ENCODE measurements around the gene TMEM100. TPM values are rescaled to one million over a fixed set of nuclear protein-coding genes. Genes with fewer than 3 reads are reported as not detected.

Gene TMEM100
- total and polyA plus RNA-seq, 2 donors (not counting 3 experiments of a cell fraction or from before 2014, with no cell fraction given), result not detected

DNA sequence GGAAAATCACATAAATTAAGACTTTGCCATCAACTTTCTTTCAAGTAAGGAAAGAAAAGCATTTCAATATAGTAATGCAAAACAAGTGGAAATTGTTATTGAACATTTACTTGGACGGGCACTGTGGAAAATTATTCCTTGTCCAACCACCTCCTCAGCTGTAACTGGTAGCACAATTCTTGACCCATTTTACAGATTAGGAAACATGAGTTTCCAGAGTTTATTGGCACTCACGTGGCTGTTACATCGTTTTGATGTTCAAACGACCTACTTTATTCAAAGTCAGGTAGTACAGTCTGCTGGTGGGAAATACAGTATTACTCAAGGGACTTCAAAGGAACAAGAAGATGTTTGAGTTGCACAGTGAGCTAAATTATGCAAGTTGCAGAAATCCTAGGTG is 27.3 kb upstream of the TMEM100 start:
- Histone ChIP-seq H3K4me1 (ENCODE audit: control insufficient read depth, extremely low read depth, insufficient read depth, low read length) (peaks cover 5% of the 10 kb centered on the region), H3K27me3 (ENCODE audit: control insufficient read depth in 2 of 2, insufficient read depth in 2 of 2, low read length in 2 of 2) (no peaks in the 10 kb centered on the region), H3K9me1 (replicated peaks; ENCODE audit: control insufficient read depth, extremely low read depth, insufficient read depth, low read length) (no peaks in the 10 kb centered on the region), H3K9ac (replicated peaks; ENCODE audit: extremely low read depth, insufficient read depth, low read length) (no peak overlapping the region), H2AFZ (ENCODE audit: low read depth, low read length) (no peak overlapping the region), H3K79me2 (ENCODE audit: control insufficient read depth, insufficient read depth, low read length) (peaks cover 9% of the 10 kb centered on the region), H4K20me1 (replicated peaks; ENCODE audit: control insufficient read depth, extremely low read depth, insufficient read depth, low read length) (no peaks in the 10 kb centered on the region), H3K27ac (ENCODE audit: insufficient read depth, low read depth, low read length) (no peak overlapping the region), H3K36me3 (ENCODE audit: control insufficient read depth in 2 of 2, extremely low read depth in 1 of 2, insufficient read depth in 2 of 2, low read length in 2 of 2) (no peaks in the 10 kb centered on the region), H3K4me2 (ENCODE audit: insufficient read depth, low read length) (no peak overlapping the region), H3K4me3 (replicated peaks in 1 of 3; ENCODE audit: insufficient read depth in 1 of 3, low read depth in 1 of 3, low read length in 3 of 3) (no peak overlapping the region), H3K9me3 (replicated peaks; ENCODE audit: control insufficient read depth, insufficient read depth, low read length) (no peaks in the 10 kb centered on the region)
- intact Hi-C loops (cut with micrococcal nuclease) (loop anchor here (1.0 to 5.0 kb wide), 4 partner anchors 14 to 1087 kb away; partner anchors contain the start of gene MMD), dilution Hi-C loops (cut with MboI; ENCODE audit: extremely low pct_ligation_motif_present, low sequenced_read_pairs) (no loop called here)
- CTCF ChIA-PET, result interaction anchor here (1.3 to 2.0 kb wide), 8 partner anchors 12 to 148 kb away, joined by 5 to 14 read pairs (median 7); partner anchors contain the start of gene TMEM100
- no peak for FAIRE-seq
- TF ChIP-seq FOS (IDR thresholded peaks at IDR 0.05; ENCODE audit: borderline replicate concordance, insufficient read depth, low read length) (no peak), JUN (IDR thresholded peaks at IDR 0.05; ENCODE audit: borderline replicate concordance, insufficient read depth, insufficient read length, low read depth) (no peak), EZH2 (IDR thresholded peaks at IDR 0.05; ENCODE audit: borderline replicate concordance, low read depth, low read length, severe bottlenecking) (no peak), POLR2AphosphoS5 (IDR thresholded peaks at IDR 0.05; ENCODE audit: insufficient read depth, low read depth, low read length) (no peak), POLR2A (IDR thresholded peaks at IDR 0.05; ENCODE audit: low read depth, low read length) (no peak), MYC (IDR thresholded peaks at IDR 0.05; ENCODE audit: low read depth, low read length) (no peak), GATA2 (IDR thresholded peaks at IDR 0.05; ENCODE audit: insufficient read depth, insufficient read length, low read depth, low read length) (no peak)
- POLR2A ChIA-PET, result no interaction called here
- no TSS peak for BruUV-seq (replicated peaks)
- DNase-seq (ENCODE audit: low read depth, low spot score), result no peak

DNA sequence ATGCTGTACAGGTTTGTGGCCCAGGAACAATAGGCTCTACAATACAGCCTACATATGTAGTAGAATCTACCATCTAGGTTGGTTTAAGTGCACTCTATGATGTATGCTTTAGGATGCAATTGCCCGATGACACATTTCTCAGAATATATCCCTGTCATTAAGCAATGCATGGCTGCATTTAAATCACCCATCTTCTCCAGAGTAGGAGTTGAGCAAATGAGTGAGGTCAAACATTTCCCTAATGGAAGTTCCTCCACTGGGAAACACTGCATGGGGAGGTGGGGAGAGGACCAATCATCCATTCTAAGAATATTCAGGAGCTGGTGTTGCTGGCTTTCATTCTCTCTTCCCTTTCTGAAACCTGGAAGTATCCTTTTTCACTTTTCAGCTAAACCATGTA is 26.2 kb upstream of the TMEM100 start:
- dilution Hi-C loops (cut with MboI; ENCODE audit: extremely low pct_ligation_motif_present, low sequenced_read_pairs), result no loop called here
- ChIA-PET CTCF (interaction anchor here (1.0 to 1.1 kb wide), 2 partner anchors 13 to 15 kb away, joined by 3 to 4 read pairs; no protein-coding TSS in a partner anchor), POLR2A (no interaction called here)
- no peaks in the 10 kb centered on the region for H3K27me3 ChIP-seq (ENCODE audit: control insufficient read depth in 2 of 2, insufficient read depth in 2 of 2, low read length in 2 of 2)
- intact Hi-C loops (cut with micrococcal nuclease), result no loop called here
- peaks cover 9% of the 10 kb centered on the region for H3K79me2 ChIP-seq (ENCODE audit: control insufficient read depth, insufficient read depth, low read length)
- TF ChIP-seq FOS (IDR thresholded peaks at IDR 0.05; ENCODE audit: borderline replicate concordance, insufficient read depth, low read length) (no peak), MYC (IDR thresholded peaks at IDR 0.05; ENCODE audit: low read depth, low read length) (no peak), POLR2AphosphoS5 (IDR thresholded peaks at IDR 0.05; ENCODE audit: insufficient read depth, low read depth, low read length) (no peak), JUN (IDR thresholded peaks at IDR 0.05; ENCODE audit: borderline replicate concordance, insufficient read depth, insufficient read length, low read depth) (no peak), EZH2 (IDR thresholded peaks at IDR 0.05; ENCODE audit: borderline replicate concordance, low read depth, low read length, severe bottlenecking) (no peak), GATA2 (IDR thresholded peaks at IDR 0.05; ENCODE audit: insufficient read depth, insufficient read length, low read depth, low read length) (no peak), POLR2A (IDR thresholded peaks at IDR 0.05; ENCODE audit: low read depth, low read length) (no peak)
- TF ChIP-seq, protein P1, sequence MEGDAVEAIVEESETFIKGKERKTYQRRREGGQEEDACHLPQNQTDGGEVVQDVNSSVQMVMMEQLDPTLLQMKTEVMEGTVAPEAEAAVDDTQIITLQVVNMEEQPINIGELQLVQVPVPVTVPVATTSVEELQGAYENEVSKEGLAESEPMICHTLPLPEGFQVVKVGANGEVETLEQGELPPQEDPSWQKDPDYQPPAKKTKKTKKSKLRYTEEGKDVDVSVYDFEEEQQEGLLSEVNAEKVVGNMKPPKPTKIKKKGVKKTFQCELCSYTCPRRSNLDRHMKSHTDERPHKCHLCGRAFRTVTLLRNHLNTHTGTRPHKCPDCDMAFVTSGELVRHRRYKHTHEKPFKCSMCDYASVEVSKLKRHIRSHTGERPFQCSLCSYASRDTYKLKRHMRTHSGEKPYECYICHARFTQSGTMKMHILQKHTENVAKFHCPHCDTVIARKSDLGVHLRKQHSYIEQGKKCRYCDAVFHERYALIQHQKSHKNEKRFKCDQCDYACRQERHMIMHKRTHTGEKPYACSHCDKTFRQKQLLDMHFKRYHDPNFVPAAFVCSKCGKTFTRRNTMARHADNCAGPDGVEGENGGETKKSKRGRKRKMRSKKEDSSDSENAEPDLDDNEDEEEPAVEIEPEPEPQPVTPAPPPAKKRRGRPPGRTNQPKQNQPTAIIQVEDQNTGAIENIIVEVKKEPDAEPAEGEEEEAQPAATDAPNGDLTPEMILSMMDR (IDR thresholded peaks at IDR 0.05; ENCODE audit: extremely low read depth in 1 of 2, insufficient read depth in 1 of 2, low read depth in 1 of 2, low read length in 2 of 2), result no peak
- TF ChIP-seq, protein P2, sequence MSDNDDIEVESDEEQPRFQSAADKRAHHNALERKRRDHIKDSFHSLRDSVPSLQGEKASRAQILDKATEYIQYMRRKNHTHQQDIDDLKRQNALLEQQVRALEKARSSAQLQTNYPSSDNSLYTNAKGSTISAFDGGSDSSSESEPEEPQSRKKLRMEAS (IDR thresholded peaks at IDR 0.05; ENCODE audit: insufficient read depth, insufficient read length), result no peak
- no peaks in the 10 kb centered on the region for H3K9me3 ChIP-seq (replicated peaks; ENCODE audit: control insufficient read depth, insufficient read depth, low read length)
- peaks cover 5% of the 10 kb centered on the region for H3K4me1 ChIP-seq (ENCODE audit: control insufficient read depth, extremely low read depth, insufficient read depth, low read length)
- H3K4me2 ChIP-seq (ENCODE audit: insufficient read depth, low read length), result no peak overlapping the region
- no peaks in the 10 kb centered on the region for H3K36me3 ChIP-seq (ENCODE audit: control insufficient read depth in 2 of 2, extremely low read depth in 1 of 2, insufficient read depth in 2 of 2, low read length in 2 of 2)
- BruUV-seq (replicated peaks), result no TSS peak
- no peak overlapping the region for H2AFZ ChIP-seq (ENCODE audit: low read depth, low read length)
- no peak for FAIRE-seq
- H3K9ac ChIP-seq (replicated peaks; ENCODE audit: extremely low read depth, insufficient read depth, low read length), result no peak overlapping the region
- no peak for DNase-seq (ENCODE audit: low read depth, low spot score)
- H3K27ac ChIP-seq (ENCODE audit: insufficient read depth, low read depth, low read length), result no peak overlapping the region
- no peaks in the 10 kb centered on the region for H3K9me1 ChIP-seq (replicated peaks; ENCODE audit: control insufficient read depth, extremely low read depth, insufficient read depth, low read length)
- H3K4me3 ChIP-seq (replicated peaks in 1 of 3; ENCODE audit: insufficient read depth in 1 of 3, low read depth in 1 of 3, low read length in 3 of 3), result no peak overlapping the region
- no peaks in the 10 kb centered on the region for H4K20me1 ChIP-seq (replicated peaks; ENCODE audit: control insufficient read depth, extremely low read depth, insufficient read depth, low read length)

All from endothelial cell of umbilical vein (primary cell).